HG03565 (cell line): ENCODE data around the gene POC1A.

ENCODE experiments used
- ATAC-seq: cut with Tn5 transposase; IDR thresholded peaks from one replicate; pipeline ENCODE4 v1.9.1; 2021; ENCODE audit warnings: mild to moderate bottlenecking, moderate library complexity; ENCODE audit not compliant: unreplicated experiment

Gene POC1A

GRCh38 chr3:52108302-52109232 is 45.7 kb downstream of the POC1A start:
- ATAC-seq = no peak

GRCh38 chr3:52106951-52107611 is 47.1 kb downstream of the POC1A start:
- no peak for ATAC-seq

- no peak for ATAC-seq
Measured at GRCh38 chr3:52104684-52105640, 49.3 kb downstream of the POC1A start.

- ATAC-seq = no peak
Measured at GRCh38 chr3:52102934-52103333, 51.3 kb downstream of the POC1A start.

GRCh38 chr3:52099001-52099401 is 55.2 kb downstream of the POC1A start:
- no peak for ATAC-seq

- no peak for ATAC-seq
Measured at GRCh38 chr3:52097851-52098507, 56.2 kb downstream of the POC1A start.

GRCh38 chr3:52095990-52096775 is 58.0 kb downstream of the POC1A start:
- ATAC-seq = no peak

GRCh38 chr3:52094571-52095485 is 59.4 kb downstream of the POC1A start:
- ATAC-seq = no peak

- ATAC-seq = no peak
Measured at GRCh38 chr3:52093756-52094545, 60.3 kb downstream of the POC1A start.

- no peak for ATAC-seq
Measured at GRCh38 chr3:52092891-52093290, 61.3 kb downstream of the POC1A start.

GRCh38 chr3:52092271-52092660 is 62.0 kb downstream of the POC1A start:
- no peak for ATAC-seq

- ATAC-seq = no peak
Measured at GRCh38 chr3:52091586-52092270, 62.5 kb downstream of the POC1A start.

- no peak for ATAC-seq
Measured at GRCh38 chr3:52090933-52091468, 63.2 kb downstream of the POC1A start.

- ATAC-seq = no peak
Measured at GRCh38 chr3:52090131-52090932, 63.9 kb downstream of the POC1A start.

- ATAC-seq = no peak
Measured at GRCh38 chr3:52089691-52090090, 64.5 kb downstream of the POC1A start.
